GM12878 (cell line): Measurements from ENCODE around the gene ATP2C1. TPM values are rescaled to one million over a fixed set of nuclear protein-coding genes. Genes with fewer than 3 reads are reported as not detected.

Experiments used
- ATAC-seq: fragments of 200-7000 bp; cut with Tn5 transposase; 3 replicates; pipeline ENCODE4 v1.9.1; 2020; ENCODE audit warnings: mild to moderate bottlenecking, moderate library complexity
- BruUV-seq: library from RNA; stranded (reverse); fragments of 400-500 nt; replicated peaks from 2 replicates; lab custom pipeline; 2021; lab: Mats Ljungman, UMichigan
- CTCF ChIA-PET: fragments of 300-600 bp; sonication (Branson Sonifier 250); formaldehyde crosslinking; extraction: SDS; loops from one replicate; lab custom pipeline; 2021; ENCODE audit warnings: inconsistent platforms; lab: Yijun Ruan, JAX
- POLR2A ChIA-PET: fragments of 350-600 bp; formaldehyde crosslinking; extraction: SDS; loops from one replicate; lab custom pipeline; 2021; ENCODE audit warnings: inconsistent platforms; lab: Charles Lee
- RAD21 ChIA-PET: fragments of 300-600 bp; sonication (Branson Sonifier 250); formaldehyde crosslinking; loops from one replicate; lab custom pipeline; 2023; ENCODE audit warnings: antibody characterized with exemption; ENCODE audit not compliant: unreplicated experiment; lab: Charles Lee
- SMC1A ChIA-PET: fragments of 300-600 bp; sonication (Branson Sonifier 250); formaldehyde crosslinking; loops from one replicate; lab custom pipeline; 2023; ENCODE audit not compliant: unreplicated experiment, uncharacterized antibody; lab: Charles Lee
- DNase-seq: peaks from one replicate; pipeline ENCODE4 v3.0.0-alpha.2; 2011; ENCODE audit warnings: low read depth, low spot score
- FAIRE-seq: peaks from 3 replicates; lab custom pipeline; 2011; peaks lifted over from hg19 to GRCh38; lab: Jason Lieb, UNC
- H2AFZ ChIP-seq: 2 replicates; pipeline ENCODE4 v1.6.0; 2011; ENCODE audit warnings: low read depth, low read length, control low read depth; ENCODE audit not compliant: control insufficient read depth
- H3K27ac ChIP-seq: 2 replicates; pipeline ENCODE4 v1.5.1; 2011; ENCODE audit warnings: control low read depth; ENCODE audit not compliant: control insufficient read depth, insufficient read depth
- H3K27me3 ChIP-seq, 2 experiments: replicated peaks in 1 of 2; 2 replicates each; pipeline versions ENCODE4 v1.6.0 to v1.6.1; 2011; ENCODE audit warnings: low read length in 1 of 2; ENCODE audit not compliant: control insufficient read depth in 2 of 2, insufficient read depth in 2 of 2
- H3K36me3 ChIP-seq, 2 experiments: 2 replicates each; pipeline ENCODE4 v1.5.1; 2011; ENCODE audit warnings: low read length in 1 of 2; ENCODE audit not compliant: control insufficient read depth in 2 of 2, insufficient read depth in 2 of 2
- H3K4me1 ChIP-seq: 2 replicates; pipeline ENCODE4 v1.6.1; 2011; ENCODE audit warnings: mild to moderate bottlenecking, low read length, moderate library complexity, mixed read lengths; ENCODE audit not compliant: control insufficient read depth, insufficient read depth
- H3K4me2 ChIP-seq: 2 replicates; pipeline ENCODE4 v1.6.0; 2011; ENCODE audit warnings: control low read depth; ENCODE audit not compliant: control insufficient read depth, insufficient read depth
- H3K4me3 ChIP-seq: fragments of 200-600 bp; sonication (generic); 2 replicates; pipeline ENCODE4 v1.5.1; 2016
- H3K79me2 ChIP-seq: 2 replicates; pipeline ENCODE4 v1.6.0; 2011; ENCODE audit warnings: low read length; ENCODE audit not compliant: control insufficient read depth, insufficient read depth
- H3K9ac ChIP-seq: 2 replicates; pipeline ENCODE4 v1.8.0; 2011; ENCODE audit warnings: low read length, control low read depth, mixed read lengths; ENCODE audit not compliant: control insufficient read depth, insufficient read depth
- H3K9me3 ChIP-seq: replicated peaks from 3 replicates; pipeline ENCODE4 v1.5.1; 2011; ENCODE audit warnings: mild to moderate bottlenecking, low read length; ENCODE audit not compliant: control insufficient read depth, insufficient read depth
- H4K20me1 ChIP-seq: 2 replicates; pipeline ENCODE4 v1.6.0; 2011; ENCODE audit not compliant: control insufficient read depth, insufficient read depth
- ASH2L ChIP-seq: fragments of 300-600, 200-600 bp; sonication (generic); IDR thresholded peaks from 2 replicates; pipeline ENCODE4 v1.6.1; 2017; ENCODE audit warnings: low read depth, mild to moderate bottlenecking, borderline replicate concordance
- ESRRA ChIP-seq: IDR thresholded peaks from 2 replicates; pipeline ENCODE4 v1.6.1; 2012; ENCODE audit warnings: mild to moderate bottlenecking, low read length, improper control_type of control experiment
- FOXK2 ChIP-seq: fragments of 450-650 bp; IDR thresholded peaks from 2 replicates; pipeline ENCODE4 v1.6.1; 2017; ENCODE audit warnings: mild to moderate bottlenecking, moderate library complexity
- HDAC6 ChIP-seq: fragments of 200-600 bp; sonication (generic); IDR thresholded peaks from one replicate; pipeline ENCODE4 v1.8.0; 2017; ENCODE audit warnings: antibody characterized with exemption; ENCODE audit not compliant: unreplicated experiment
- HSF1 ChIP-seq: fragments of 150-350 bp; IDR thresholded peaks from 2 replicates; pipeline ENCODE4 v1.6.1; 2014; ENCODE audit warnings: mild to moderate bottlenecking, low read depth, low read length
- MYC ChIP-seq: IDR thresholded peaks from 2 replicates; pipeline ENCODE4 v1.6.1; 2011; ENCODE audit warnings: mild to moderate bottlenecking, low read length, moderate library complexity, inconsistent platforms; ENCODE audit not compliant: insufficient read depth, insufficient replicate concordance, insufficient read length, severe bottlenecking
- PAX5 ChIP-seq: IDR thresholded peaks from 2 replicates; pipeline ENCODE4 v1.6.1; 2011; ENCODE audit warnings: low read depth, low read length, borderline replicate concordance
- PBX3 ChIP-seq: IDR thresholded peaks from 2 replicates; pipeline ENCODE4 v1.6.1; 2011; ENCODE audit warnings: mild to moderate bottlenecking, low read depth, low read length, moderate library complexity; ENCODE audit not compliant: insufficient replicate concordance
- USF2 ChIP-seq: IDR thresholded peaks from 2 replicates; pipeline ENCODE4 v1.6.1; 2011; ENCODE audit warnings: low read depth, low read length, improper control_type of control experiment, borderline replicate concordance
- WRNIP1 ChIP-seq: IDR thresholded peaks from 2 replicates; pipeline ENCODE4 v1.6.1; 2011; ENCODE audit warnings: low read depth, low read length, improper control_type of control experiment, borderline replicate concordance
- ZBTB40 ChIP-seq: fragments of 450-650 bp; IDR thresholded peaks from 2 replicates; pipeline ENCODE4 v1.6.1; 2016; ENCODE audit warnings: mild to moderate bottlenecking, moderate library complexity, borderline replicate concordance
- ZNF217 ChIP-seq: fragments of 450-650 bp; IDR thresholded peaks from 2 replicates; pipeline ENCODE4 v1.6.1; 2017; ENCODE audit warnings: antibody characterized with exemption, mild to moderate bottlenecking
- WGBS: methylation state at CpG from one replicate; pipeline ENCODE4 v1.1.6; 2016; ENCODE audit warnings: low lambda C conversion rate; ENCODE audit not compliant: insufficient replicate concordance, insufficient coverage; ENCODE audit errors: missing lambda C conversion rate; 5-methylcytosine and 5-hydroxymethylcytosine counted together
- in situ Hi-C: fragments of 300-500 bp; cut with MboI; formaldehyde crosslinking; loops from 9 replicates; pipeline ENCODE4 v1.14.3; 2018; ENCODE audit warnings: mixed read lengths
- intact Hi-C: fragments of 100-400 bp; cut with micrococcal nuclease; formaldehyde crosslinking; loops from one replicate; pipeline ENCODE4 v1.14.2; 2022; ENCODE audit not compliant: unreplicated experiment
- polyA plus RNA-seq, 11 experiments: library from polyadenylated mRNA; depleted of rRNA in 4 of 11; unstranded in 6 of 11; stranded (reverse) in 5 of 11; fragments of >200 nt; fragmentation: Nextera tagmentation in 4 of 11; fragmentation: Illumina TruSeq in 1 of 11; extraction: Ambion mirVana in 4 of 11; extraction: Trizol in 1 of 11; gene quantifications; 1 replicate in 1 of 11; 2 replicates in 10 of 11; pipeline versions ENCODE4 v1.2.1 to v1.2.3, GENCODE V29; 2011 to 2016; ENCODE audit warnings: inconsistent platforms in 2 of 11, missing spikeins in 2 of 11, low read depth in 1 of 11
- total RNA-seq, 4 experiments: library from RNA; depleted of rRNA in 3 of 4; stranded (reverse); fragments of >200 nt in 3 of 4; fragmentation: Illumina TruSeq in 1 of 4; extraction: Trizol in 1 of 4; gene quantifications; 2 replicates each; pipeline versions ENCODE4 v1.2.1 to v1.2.3, GENCODE V29; 2013 to 2021

ATP2C1 gene
- total and polyA plus RNA-seq, 10 of the 15 experiments (the other 5 are each of a cell fraction or from before 2014, with no cell fraction given): 20.6 to 116 (median 55.1) TPM

- Histone ChIP-seq H3K4me3 (peak overlapping the region; percentile 73), H3K36me3 (no peaks in the 10 kb centered on the region), H3K27ac (peak overlapping the region; percentile 88), H3K9ac (peak overlapping the region; percentile 77), H3K9me3 (no peaks in the 10 kb centered on the region), H3K27me3 (no peaks in the 10 kb centered on the region), H4K20me1 (no peaks in the 10 kb centered on the region), H3K79me2 (peaks cover 47% of the 10 kb centered on the region), H3K4me1 (peaks cover 14% of the 10 kb centered on the region), H3K4me2 (peak overlapping the region; percentile 95), H2AFZ (peak overlapping the region; percentile 65)
- BruUV-seq: no TSS peak
- ChIA-PET SMC1A (interaction anchor here (0.7 to 9.7 kb wide), 13 partner anchors 8 to 166 kb away, joined by 3 to 144 read pairs (median 4); partner anchors contain the start of gene ATP2C1), POLR2A (interaction anchor here (0.6 to 4.5 kb wide), 10 partner anchors 9 to 1617 kb away, joined by 3 to 47 read pairs (median 6); partner anchors contain the start of gene ATP2C1), CTCF (interaction anchor here (0.8 to 4.9 kb wide), 9 partner anchors 10 to 103 kb away, joined by 3 to 54 read pairs (median 4); partner anchors contain the start of gene ATP2C1), RAD21 (interaction anchor here (1.0 to 7.2 kb wide), 13 partner anchors 10 to 671 kb away, joined by 3 to 81 read pairs (median 6); partner anchors contain the start of genes ATP2C1 and PIK3R4)
- in situ Hi-C loops (no loop called here), intact Hi-C loops (loop anchor here (1.0 to 2.0 kb wide), 3 partner anchors 43 to 91 kb away; no protein-coding TSS in a partner anchor)
- FAIRE-seq: peak; percentile 44
- ATAC-seq: peak; percentile 77
- peak; percentile 95 for DNase-seq
- WGBS: 0% methylated on average over 8 of the region's 8 CpGs
- TF ChIP-seq PAX5 (peak; percentile 66; the same call in 1 of the 2 replicates), ZBTB40 (no peak), PBX3 (peak; percentile 3), USF2 (no peak), ZNF217 (peak; percentile 88), ASH2L (no peak), WRNIP1 (no peak), HSF1 (peak; percentile 94), MYC (no peak), HDAC6 (no peak), FOXK2 (no peak), ESRRA (no peak)
These were observed 43.7 kb upstream of the ATP2C1 start for GRCh38 chr3:130850044-130850797.
